Gastroesophageal sphincter (tissue), 3 donors: ENCODE data around the gene PCSK5.
"Not testable (repeated sequence)": the region's sequence is repeated elsewhere in the genome, so short reads cannot be mapped to it uniquely, and the experiment has no call there.

Experiments
- CTCF ChIP-seq, 4 experiments: fragments of 200-600 bp in 2 of 4; fragments of 450-650 bp in 2 of 4; sonication (generic) in 1 of 4; IDR thresholded peaks; one replicate each; pipeline ENCODE4 v1.5.1; 2017 to 2019; ENCODE audit warnings: antibody characterized with exemption in 4 of 4, mild to moderate bottlenecking in 2 of 4, moderate library complexity in 2 of 4
- EP300 ChIP-seq: sonication (generic); formaldehyde crosslinking; IDR thresholded peaks from one replicate; pipeline ENCODE4 v1.6.1; 2017; ENCODE audit warnings: antibody characterized with exemption, mild to moderate bottlenecking
- POLR2A ChIP-seq, 2 donors: fragments of 450-650 bp; IDR thresholded peaks; one replicate each; pipeline ENCODE4 v1.6.1; 2017; ENCODE audit warnings: antibody characterized with exemption in 2 of 2, mild to moderate bottlenecking in 2 of 2, moderate library complexity in 1 of 2
- POLR2AphosphoS5 ChIP-seq: sonication (generic); formaldehyde crosslinking; IDR thresholded peaks from one replicate; pipeline ENCODE4 v1.6.1; 2017; ENCODE audit warnings: antibody characterized with exemption

- TF ChIP-seq CTCF (IDR thresholded peaks at IDR 0.05); POLR2AphosphoS5; EP300; POLR2A (IDR thresholded peaks at IDR 0.05): not testable (repeated sequence)
These were observed 190.8 kb downstream of the PCSK5 start for GRCh38 chr9:76081281-76081680.
